BJ (cell line): ENCODE measurements around the gene PRKCZ. TPM values are rescaled to one million over a fixed set of nuclear protein-coding genes. Genes with fewer than 3 reads are reported as not detected.
"Not testable (repeated sequence)": the region's sequence is repeated elsewhere in the genome, so short reads cannot be mapped to it uniquely, and the experiment has no call there.

Experiments
- CTCF ChIA-PET: fragments of 350-600 bp; formaldehyde crosslinking; extraction: SDS; loops from one replicate; lab custom pipeline; 2021; ENCODE audit warnings: antibody characterized with exemption, inconsistent platforms; lab: Yijun Ruan, JAX
- POLR2A ChIA-PET: fragments of 300-600 bp; sonication (Branson Sonifier 250); formaldehyde crosslinking; extraction: SDS; loops from one replicate; lab custom pipeline; 2021; ENCODE audit warnings: antibody characterized with exemption; lab: Charles Lee
- DNase-seq: peaks from one replicate; pipeline ENCODE4 v3.0.0-alpha.2; 2011; ENCODE audit warnings: low read depth
- H3K27me3 ChIP-seq: 2 replicates; pipeline ENCODE4 v1.6.0; 2011; ENCODE audit warnings: low read length; ENCODE audit not compliant: control insufficient read depth, insufficient read depth
- H3K36me3 ChIP-seq: 2 replicates; pipeline ENCODE4 v1.5.1; 2011; ENCODE audit warnings: low read length; ENCODE audit not compliant: control insufficient read depth, insufficient read depth
- H3K4me3 ChIP-seq: 2 replicates; pipeline ENCODE4 v1.5.1; 2011; ENCODE audit warnings: low read depth, mild to moderate bottlenecking, control low read depth, low read length
- CTCF ChIP-seq: IDR thresholded peaks from 2 replicates; pipeline ENCODE4 v1.5.1; 2011; ENCODE audit warnings: low read depth, mild to moderate bottlenecking, control low read depth, inconsistent platforms, low read length, moderate library complexity; ENCODE audit not compliant: insufficient read depth
- polyA plus RNA-seq: library from polyadenylated mRNA; depleted of rRNA; stranded (reverse); fragments of >200 nt; gene quantifications from 2 replicates; pipeline ENCODE4 v1.2.3, GENCODE V29; 2011

PRKCZ gene
- polyA plus RNA-seq, 1 experiment, result 2.3 TPM

- no peaks in the 10 kb centered on the region for H3K27me3 ChIP-seq
- H3K36me3 ChIP-seq, result no peaks in the 10 kb centered on the region
- ChIA-PET POLR2A (no interaction called here), CTCF (interaction anchor here (0.8 to 1.3 kb wide), 3 partner anchors 19 to 51 kb away, joined by 3 to 5 read pairs (median 3); no protein-coding TSS in a partner anchor)
- DNase-seq, result no peak
- no peak for TF ChIP-seq CTCF
- no peak overlapping the region for H3K4me3 ChIP-seq
These were observed 38.8 kb downstream of the PRKCZ start for GRCh38 chr1:2089051-2089450.

- DNase-seq, result no peak
- no peaks in the 10 kb centered on the region for H3K27me3 ChIP-seq
- no peak overlapping the region for H3K4me3 ChIP-seq
- no peak for TF ChIP-seq CTCF
- CTCF ChIA-PET, result interaction anchor here (0.7 to 1.7 kb wide), 5 partner anchors 13 to 84 kb away, joined by 3 to 7 read pairs (median 5); no protein-coding TSS in a partner anchor
- H3K36me3 ChIP-seq, result no peaks in the 10 kb centered on the region
- POLR2A ChIA-PET, result no interaction called here
These were observed 40.1 kb downstream of the PRKCZ start for GRCh38 chr1:2090216-2090890.

- CTCF ChIA-PET, result interaction anchor here (0.8 to 2.1 kb wide), 5 partner anchors 10 to 83 kb away, joined by 3 to 10 read pairs (median 3); no protein-coding TSS in a partner anchor
- no peak overlapping the region for H3K4me3 ChIP-seq
- no peak for DNase-seq
- POLR2A ChIA-PET, result no interaction called here
- no peaks in the 10 kb centered on the region for H3K36me3 ChIP-seq
- H3K27me3 ChIP-seq, result no peaks in the 10 kb centered on the region
- peak; percentile 67 for TF ChIP-seq CTCF
These were observed 41.7 kb downstream of the PRKCZ start for GRCh38 chr1:2091611-2092604.

GRCh38 chr1:2093055-2093454 is 42.8 kb downstream of the PRKCZ start:
- no peaks in the 10 kb centered on the region for H3K27me3 ChIP-seq
- TF ChIP-seq CTCF, result no peak
- H3K4me3 ChIP-seq, result no peak overlapping the region
- POLR2A ChIA-PET, result no interaction called here
- CTCF ChIA-PET, result interaction anchor here (0.8 to 2.1 kb wide), 5 partner anchors 11 to 82 kb away, joined by 3 to 10 read pairs (median 3); no protein-coding TSS in a partner anchor
- no peaks in the 10 kb centered on the region for H3K36me3 ChIP-seq
- DNase-seq, result no peak

- ChIA-PET CTCF (interaction anchor here (0.9 to 2.1 kb wide), 3 partner anchors 46 to 149 kb away, joined by 3 to 10 read pairs (median 6); no protein-coding TSS in a partner anchor), POLR2A (no interaction called here)
- Histone ChIP-seq H3K36me3 (no peaks in the 10 kb centered on the region), H3K27me3 (no peaks in the 10 kb centered on the region), H3K4me3 (no peak overlapping the region)
- TF ChIP-seq CTCF, result no peak
- DNase-seq, result no peak
These were observed 43.4 kb downstream of the PRKCZ start for GRCh38 chr1:2093636-2094035.

GRCh38 chr1:2094269-2095158 is 44.3 kb downstream of the PRKCZ start:
- CTCF ChIA-PET, result interaction anchor here (0.9 to 1.1 kb wide), 2 partner anchors 80 to 150 kb away, joined by 3 read pairs; no protein-coding TSS in a partner anchor
- H3K36me3 ChIP-seq, H3K4me3 ChIP-seq, H3K27me3 ChIP-seq, DNase-seq, POLR2A ChIA-PET: not testable (repeated sequence)
